ENCODE data around the gene AZGP1. TPM values are rescaled to one million over a fixed set of nuclear protein-coding genes. Genes with fewer than 3 reads are reported as not detected.
A peak's percentile ranks its signal among the peaks of the same experiment; 100 is the strongest.

AZGP1 gene
- total and polyA plus RNA-seq, 2 of the 13 experiments (the other 11 are each of a cell fraction or from before 2014, with no cell fraction given): 93.8 to 229 TPM

DNA sequence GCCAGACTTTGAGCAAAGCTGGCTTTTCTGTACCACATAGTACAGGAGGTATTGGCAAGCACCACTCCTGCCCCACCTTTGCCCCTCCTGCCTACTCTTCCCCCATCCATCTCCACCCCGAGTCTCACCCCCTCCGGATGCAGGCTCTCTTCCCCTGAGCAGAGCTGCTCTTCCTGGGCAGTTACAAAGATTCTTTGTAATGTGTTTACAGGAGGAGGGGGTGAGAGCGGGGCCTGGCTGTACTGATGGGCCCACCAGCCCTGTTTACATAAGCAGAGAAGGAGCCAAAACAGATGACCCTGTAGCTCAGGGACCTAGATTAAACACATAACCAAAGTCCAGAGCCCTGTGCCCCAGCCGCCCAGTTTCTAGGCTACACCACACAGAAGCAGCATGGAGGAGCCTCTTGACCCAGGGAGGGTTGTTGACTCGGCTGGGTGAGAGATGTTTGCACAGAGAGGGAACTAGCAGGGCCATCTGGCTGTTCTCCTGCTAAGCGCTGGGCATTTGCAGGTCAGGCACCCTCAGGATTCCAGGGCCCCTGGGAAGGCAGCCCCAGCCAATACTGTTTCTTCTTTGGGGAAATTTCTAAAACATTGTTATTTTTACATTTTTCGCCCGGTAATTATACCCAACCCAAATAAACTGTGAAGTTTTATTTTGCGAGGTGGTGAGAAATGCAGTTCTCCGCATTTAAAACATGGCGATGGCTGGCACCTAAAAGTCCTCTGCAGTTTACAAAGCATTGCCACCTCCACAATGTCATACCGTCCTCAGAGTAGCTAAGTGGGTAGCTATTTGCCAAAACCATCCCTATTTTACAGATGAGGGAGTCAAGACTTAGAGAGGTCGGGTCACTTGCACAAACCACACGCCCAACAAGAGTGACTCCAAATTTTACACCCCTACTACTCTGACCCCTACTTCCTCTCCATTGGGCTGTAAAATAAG, 28.2 kb upstream of the AZGP1 start (continued):
- TF ChIP-seq, protein P1, sequence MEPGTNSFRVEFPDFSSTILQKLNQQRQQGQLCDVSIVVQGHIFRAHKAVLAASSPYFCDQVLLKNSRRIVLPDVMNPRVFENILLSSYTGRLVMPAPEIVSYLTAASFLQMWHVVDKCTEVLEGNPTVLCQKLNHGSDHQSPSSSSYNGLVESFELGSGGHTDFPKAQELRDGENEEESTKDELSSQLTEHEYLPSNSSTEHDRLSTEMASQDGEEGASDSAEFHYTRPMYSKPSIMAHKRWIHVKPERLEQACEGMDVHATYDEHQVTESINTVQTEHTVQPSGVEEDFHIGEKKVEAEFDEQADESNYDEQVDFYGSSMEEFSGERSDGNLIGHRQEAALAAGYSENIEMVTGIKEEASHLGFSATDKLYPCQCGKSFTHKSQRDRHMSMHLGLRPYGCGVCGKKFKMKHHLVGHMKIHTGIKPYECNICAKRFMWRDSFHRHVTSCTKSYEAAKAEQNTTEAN (CRISPR knock-in tag; conservative IDR thresholded peaks at IDR 0.05): peak; percentile 50
- TF ChIP-seq SMAD1 (CRISPR knock-in tag; IDR thresholded peaks at IDR 0.05; ENCODE audit: borderline replicate concordance, low read depth) (no peak; the same call in 1 of the 2 replicates), ZNF282 (IDR thresholded peaks at IDR 0.05; ENCODE audit: partially characterized antibody) (no peak), ZSCAN25 (CRISPR knock-in tag; IDR thresholded peaks at IDR 0.05) (peak; percentile 93), TAF15 (IDR thresholded peaks at IDR 0.05; ENCODE audit: low read depth, low read length, poor library complexity, severe bottlenecking) (no peak), AHR (CRISPR knock-in tag; IDR thresholded peaks at IDR 0.05) (no peak), RARG (CRISPR knock-in tag; IDR thresholded peaks at IDR 0.05; ENCODE audit: low read depth) (no peak), GATA4 (IDR thresholded peaks at IDR 0.05; ENCODE audit: borderline replicate concordance, low read depth) (peak; percentile 87; the same call in 1 of the 2 replicates), RFX1 (IDR thresholded peaks at IDR 0.05) (peak; percentile 68; the same call in 1 of the 2 replicates), PITX1 (CRISPR knock-in tag; IDR thresholded peaks at IDR 0.05) (peak; percentile 98), ATM (IDR thresholded peaks at IDR 0.05; ENCODE audit: borderline replicate concordance) (no peak), TGIF2 (CRISPR knock-in tag; IDR thresholded peaks at IDR 0.05) (no peak), MAZ (IDR thresholded peaks at IDR 0.05; ENCODE audit: borderline replicate concordance, low read depth, low read length) (peak; percentile 99), MAZ (CRISPR knock-in tag; IDR thresholded peaks at IDR 0.05; ENCODE audit: low read depth) (peak; percentile 97), CEBPG (CRISPR knock-in tag; IDR thresholded peaks at IDR 0.05) (peak; percentile 44), ZBTB7A (CRISPR knock-in tag; IDR thresholded peaks at IDR 0.05) (peak; percentile 69; the same call in 1 of the 2 replicates)
- TF ChIP-seq, protein P2, sequence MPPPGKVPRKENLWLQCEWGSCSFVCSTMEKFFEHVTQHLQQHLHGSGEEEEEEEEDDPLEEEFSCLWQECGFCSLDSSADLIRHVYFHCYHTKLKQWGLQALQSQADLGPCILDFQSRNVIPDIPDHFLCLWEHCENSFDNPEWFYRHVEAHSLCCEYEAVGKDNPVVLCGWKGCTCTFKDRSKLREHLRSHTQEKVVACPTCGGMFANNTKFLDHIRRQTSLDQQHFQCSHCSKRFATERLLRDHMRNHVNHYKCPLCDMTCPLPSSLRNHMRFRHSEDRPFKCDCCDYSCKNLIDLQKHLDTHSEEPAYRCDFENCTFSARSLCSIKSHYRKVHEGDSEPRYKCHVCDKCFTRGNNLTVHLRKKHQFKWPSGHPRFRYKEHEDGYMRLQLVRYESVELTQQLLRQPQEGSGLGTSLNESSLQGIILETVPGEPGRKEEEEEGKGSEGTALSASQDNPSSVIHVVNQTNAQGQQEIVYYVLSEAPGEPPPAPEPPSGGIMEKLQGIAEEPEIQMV (CRISPR knock-in tag; IDR thresholded peaks at IDR 0.05; ENCODE audit: low read depth): peak; percentile 78
- TF ChIP-seq, protein P3, sequence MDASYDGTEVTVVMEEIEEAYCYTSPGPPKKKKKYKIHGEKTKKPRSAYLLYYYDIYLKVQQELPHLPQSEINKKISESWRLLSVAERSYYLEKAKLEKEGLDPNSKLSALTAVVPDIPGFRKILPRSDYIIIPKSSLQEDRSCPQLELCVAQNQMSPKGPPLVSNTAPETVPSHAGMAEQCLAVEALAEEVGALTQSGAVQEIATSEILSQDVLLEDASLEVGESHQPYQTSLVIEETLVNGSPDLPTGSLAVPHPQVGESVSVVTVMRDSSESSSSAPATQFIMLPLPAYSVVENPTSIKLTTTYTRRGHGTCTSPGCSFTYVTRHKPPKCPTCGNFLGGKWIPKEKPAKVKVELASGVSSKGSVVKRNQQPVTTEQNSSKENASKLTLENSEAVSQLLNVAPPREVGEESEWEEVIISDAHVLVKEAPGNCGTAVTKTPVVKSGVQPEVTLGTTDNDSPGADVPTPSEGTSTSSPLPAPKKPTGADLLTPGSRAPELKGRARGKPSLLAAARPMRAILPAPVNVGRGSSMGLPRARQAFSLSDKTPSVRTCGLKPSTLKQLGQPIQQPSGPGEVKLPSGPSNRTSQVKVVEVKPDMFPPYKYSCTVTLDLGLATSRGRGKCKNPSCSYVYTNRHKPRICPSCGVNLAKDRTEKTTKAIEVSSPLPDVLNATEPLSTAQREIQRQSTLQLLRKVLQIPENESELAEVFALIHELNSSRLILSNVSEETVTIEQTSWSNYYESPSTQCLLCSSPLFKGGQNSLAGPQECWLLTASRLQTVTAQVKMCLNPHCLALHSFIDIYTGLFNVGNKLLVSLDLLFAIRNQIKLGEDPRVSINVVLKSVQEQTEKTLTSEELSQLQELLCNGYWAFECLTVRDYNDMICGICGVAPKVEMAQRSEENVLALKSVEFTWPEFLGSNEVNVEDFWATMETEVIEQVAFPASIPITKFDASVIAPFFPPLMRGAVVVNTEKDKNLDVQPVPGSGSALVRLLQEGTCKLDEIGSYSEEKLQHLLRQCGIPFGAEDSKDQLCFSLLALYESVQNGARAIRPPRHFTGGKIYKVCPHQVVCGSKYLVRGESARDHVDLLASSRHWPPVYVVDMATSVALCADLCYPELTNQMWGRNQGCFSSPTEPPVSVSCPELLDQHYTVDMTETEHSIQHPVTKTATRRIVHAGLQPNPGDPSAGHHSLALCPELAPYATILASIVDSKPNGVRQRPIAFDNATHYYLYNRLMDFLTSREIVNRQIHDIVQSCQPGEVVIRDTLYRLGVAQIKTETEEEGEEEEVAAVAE (CRISPR knock-in tag; IDR thresholded peaks at IDR 0.05; ENCODE audit: borderline replicate concordance): no peak

Measured in HepG2 (cell line).